Activated naive CD8-positive, alpha-beta T cell treated with anti-CD3 and anti-CD28 coated beads, Interleukin-2, amount 10 ng/mL, durations not matched to agents 7 days and 5 days (primary cell): Measurements from ENCODE around the gene OSTM1. TPM values are rescaled to one million over a fixed set of nuclear protein-coding genes. Genes with fewer than 3 reads are reported as not detected.
"Not testable (repeated sequence)": the region's sequence is repeated elsewhere in the genome, so short reads cannot be mapped to it uniquely, and the experiment has no call there.

Experiments used
- ATAC-seq: fragments of 150-1000 bp; cut with Tn5 transposase; one replicate; pipeline ENCODE4 v1.10.0; 2021; ENCODE audit warnings: low read depth, moderate library complexity
- POLR2A ChIA-PET: fragments of 350-600 bp; sonication (Branson Sonifier 250); formaldehyde crosslinking; loops from one replicate; lab custom pipeline; 2021; ENCODE audit warnings: antibody characterized with exemption; lab: Charles Lee
- DNase-seq: peaks from one replicate; pipeline ENCODE4 v3.0.0; 2021
- H3K27ac Mint-ChIP-seq: one replicate; pipeline ENCODE4 v1.8.0; 2022; ENCODE audit warnings: mild to moderate bottlenecking, mixed read lengths
- H3K27me3 Mint-ChIP-seq: one replicate; pipeline ENCODE4 v1.8.0; 2022; ENCODE audit warnings: mild to moderate bottlenecking, moderate library complexity, mixed read lengths
- H3K36me3 Mint-ChIP-seq: one replicate; pipeline ENCODE4 v1.8.0; 2021; ENCODE audit warnings: mild to moderate bottlenecking, mixed read lengths
- H3K4me1 Mint-ChIP-seq: one replicate; pipeline ENCODE4 v1.8.0; 2021; ENCODE audit warnings: mixed read lengths
- H3K4me3 Mint-ChIP-seq: one replicate; pipeline ENCODE4 v1.8.0; 2022; ENCODE audit warnings: mild to moderate bottlenecking, moderate library complexity, mixed read lengths
- H3K9me3 Mint-ChIP-seq: one replicate; pipeline ENCODE4 v1.8.0; 2021; ENCODE audit warnings: mixed read lengths
- total RNA-seq, 2 experiments: library from RNA; stranded (reverse); gene quantifications; one replicate each; pipeline ENCODE4 v1.2.3, GENCODE V29; 2021

Gene OSTM1
- total RNA-seq, 2 experiments from 2014 or later, result 34.3 to 35.1 TPM

DNA sequence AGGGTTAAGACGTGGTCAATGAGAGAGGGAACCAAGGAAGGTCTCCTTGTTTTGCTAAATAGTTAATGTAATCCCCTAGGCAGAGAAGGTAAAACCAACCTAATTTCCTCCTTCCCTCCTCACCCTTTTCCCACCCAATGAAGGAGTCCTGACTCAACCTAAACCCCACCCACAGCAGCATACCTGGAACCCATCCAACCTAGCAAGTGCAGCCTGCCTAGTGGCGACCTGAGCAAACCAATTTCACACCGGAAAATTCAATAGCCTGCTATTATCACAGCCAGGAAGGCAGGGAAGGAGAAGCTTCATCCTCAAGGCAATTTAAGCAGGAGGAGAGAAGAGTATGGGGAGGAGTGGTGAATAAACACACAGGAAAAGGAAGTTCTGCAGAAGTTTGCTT, 46.9 kb downstream of the OSTM1 start:
- Mint-ChIP-seq H3K4me1 (peaks cover 2% of the 10 kb centered on the region), H3K27ac (no peak overlapping the region), H3K9me3 (no peaks in the 10 kb centered on the region), H3K27me3 (no peaks in the 10 kb centered on the region), H3K36me3 (no peaks in the 10 kb centered on the region), H3K4me3 (no peak overlapping the region)
- ATAC-seq, result no peak
- POLR2A ChIA-PET, result no interaction called here
- DNase-seq, result no peak

DNA sequence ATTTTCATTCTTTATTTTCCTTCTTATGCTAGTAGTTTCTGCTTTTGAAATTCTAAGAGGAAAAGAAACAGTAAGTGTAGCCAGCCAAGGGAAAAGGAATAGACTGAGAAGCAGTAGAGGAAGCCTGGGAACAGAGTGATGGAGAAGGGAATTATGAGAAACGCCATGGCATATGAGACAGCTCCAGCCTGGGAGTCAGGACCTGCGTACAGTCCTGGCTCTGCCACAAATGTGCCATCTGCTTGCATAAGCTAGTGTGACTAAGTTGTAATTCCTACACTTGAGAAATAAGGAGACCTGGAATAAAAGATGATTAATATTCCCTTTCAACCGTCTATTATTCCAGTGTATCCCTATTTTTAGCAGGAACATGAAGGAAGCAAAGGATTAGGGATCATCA, 47.5 kb downstream of the OSTM1 start:
- H3K4me1 Mint-ChIP-seq, result peaks cover 2% of the 10 kb centered on the region
- POLR2A ChIA-PET, result no interaction called here
- no peak for ATAC-seq
- no peaks in the 10 kb centered on the region for H3K9me3 Mint-ChIP-seq
- H3K27me3 Mint-ChIP-seq, result no peaks in the 10 kb centered on the region
- DNase-seq, result no peak
- H3K36me3 Mint-ChIP-seq, result no peaks in the 10 kb centered on the region
- no peak overlapping the region for H3K4me3 Mint-ChIP-seq
- no peak overlapping the region for H3K27ac Mint-ChIP-seq

DNA sequence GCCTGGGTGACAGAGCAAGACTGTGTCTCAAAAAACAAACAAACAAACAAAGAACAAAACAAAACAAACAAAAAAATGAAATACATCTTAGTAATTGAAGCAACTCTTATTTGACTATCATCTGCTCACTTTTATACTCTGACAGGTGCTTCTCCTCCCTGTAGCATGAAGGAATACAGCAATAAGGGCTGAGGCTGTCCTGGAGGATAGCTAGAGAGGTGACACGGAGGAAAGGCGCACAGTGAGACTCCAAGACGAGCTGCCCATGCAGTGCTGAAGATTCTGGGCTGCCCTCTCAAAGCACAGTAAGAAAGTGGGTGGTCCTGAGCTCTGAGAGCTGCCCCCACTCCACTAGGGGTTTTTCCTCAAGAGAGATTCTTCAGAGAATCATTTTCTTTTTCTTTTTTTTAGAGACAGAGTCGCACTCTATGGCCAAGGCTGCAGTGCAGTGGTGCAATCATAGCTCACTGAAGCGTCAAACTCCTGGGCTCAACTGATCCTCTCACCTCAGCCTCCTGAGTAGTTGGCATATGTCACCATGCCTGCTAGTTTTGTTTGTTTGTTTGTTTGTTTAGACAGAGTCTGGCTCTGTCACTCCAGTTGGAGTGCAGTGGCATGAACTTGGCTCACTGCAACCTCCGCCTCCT, 50.0 kb downstream of the OSTM1 start:
- ATAC-seq, result no peak
- no peak overlapping the region for H3K27ac Mint-ChIP-seq

DNA sequence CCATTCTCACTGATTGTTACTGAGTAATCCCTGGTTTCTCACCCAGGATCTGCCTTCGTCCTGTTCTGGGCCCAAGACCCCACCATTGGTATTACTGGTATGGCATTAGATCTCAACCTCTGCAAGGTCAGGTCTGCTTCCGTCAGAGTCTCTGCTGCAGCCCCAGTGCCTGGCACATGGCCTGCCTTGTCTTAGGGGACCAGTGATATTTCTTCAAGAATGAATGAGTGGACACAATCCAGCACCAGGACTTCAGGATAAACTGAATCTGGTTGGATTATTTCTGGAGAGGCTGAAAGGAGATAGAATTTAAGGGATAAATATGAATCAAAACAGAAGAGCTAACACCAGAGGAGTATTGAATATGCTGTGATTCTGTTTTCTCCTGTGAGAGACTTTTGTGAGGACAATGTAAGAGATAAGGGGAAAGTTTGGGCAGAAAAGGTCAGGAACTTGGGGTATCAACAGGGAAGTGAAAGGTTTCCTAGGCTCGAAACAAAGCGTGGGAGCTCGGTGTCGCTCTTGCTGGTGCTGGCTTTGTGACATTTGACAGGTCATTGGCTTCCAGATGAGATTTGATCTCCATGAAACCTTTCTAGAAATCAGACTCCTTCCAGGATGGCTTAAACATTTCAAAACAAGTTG, 53.9 kb downstream of the OSTM1 start:
- no peak overlapping the region for H3K4me3 Mint-ChIP-seq
- no peak for ATAC-seq
- DNase-seq, result no peak
- H3K36me3 Mint-ChIP-seq, result peaks cover 3% of the 10 kb centered on the region
- no peak overlapping the region for H3K27ac Mint-ChIP-seq
- H3K9me3 Mint-ChIP-seq, result peaks cover 9% of the 10 kb centered on the region
- peaks cover 3% of the 10 kb centered on the region for H3K27me3 Mint-ChIP-seq
- POLR2A ChIA-PET, result no interaction called here
- no peaks in the 10 kb centered on the region for H3K4me1 Mint-ChIP-seq

More for the DNA sequence above, 50.0 kb downstream of the OSTM1 start:
- Mint-ChIP-seq H3K4me3 (no peak overlapping the region), H3K27me3 (no peaks in the 10 kb centered on the region), H3K9me3 (no peaks in the 10 kb centered on the region), H3K36me3 (no peaks in the 10 kb centered on the region), H3K4me1 (peaks cover 2% of the 10 kb centered on the region)
- DNase-seq, result no peak
- POLR2A ChIA-PET, result no interaction called here

DNA sequence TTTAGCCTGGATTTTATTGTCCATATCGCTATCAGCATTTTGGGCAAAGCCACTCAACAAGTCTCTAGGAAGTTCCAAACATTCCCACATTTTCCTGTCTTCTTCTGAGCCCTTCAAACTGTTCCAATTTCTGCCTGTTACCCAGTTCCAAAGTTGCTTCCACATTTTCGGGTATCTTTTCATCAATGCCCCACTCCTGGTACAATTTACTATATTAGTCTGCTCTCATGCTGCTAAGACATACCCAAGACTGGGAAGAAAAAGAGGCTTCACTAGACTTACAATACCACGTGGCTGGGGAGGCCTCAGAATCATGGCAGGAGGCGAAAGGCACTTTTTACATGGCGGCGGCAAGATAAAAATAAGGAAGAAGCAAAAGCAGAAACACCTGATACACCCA, 58.3 kb downstream of the OSTM1 start:
- H3K9me3 Mint-ChIP-seq, result peaks cover 13% of the 10 kb centered on the region
- POLR2A ChIA-PET, ATAC-seq, H3K4me1 Mint-ChIP-seq, H3K4me3 Mint-ChIP-seq, DNase-seq, H3K27ac Mint-ChIP-seq, H3K36me3 Mint-ChIP-seq, H3K27me3 Mint-ChIP-seq: not testable (repeated sequence)

DNA sequence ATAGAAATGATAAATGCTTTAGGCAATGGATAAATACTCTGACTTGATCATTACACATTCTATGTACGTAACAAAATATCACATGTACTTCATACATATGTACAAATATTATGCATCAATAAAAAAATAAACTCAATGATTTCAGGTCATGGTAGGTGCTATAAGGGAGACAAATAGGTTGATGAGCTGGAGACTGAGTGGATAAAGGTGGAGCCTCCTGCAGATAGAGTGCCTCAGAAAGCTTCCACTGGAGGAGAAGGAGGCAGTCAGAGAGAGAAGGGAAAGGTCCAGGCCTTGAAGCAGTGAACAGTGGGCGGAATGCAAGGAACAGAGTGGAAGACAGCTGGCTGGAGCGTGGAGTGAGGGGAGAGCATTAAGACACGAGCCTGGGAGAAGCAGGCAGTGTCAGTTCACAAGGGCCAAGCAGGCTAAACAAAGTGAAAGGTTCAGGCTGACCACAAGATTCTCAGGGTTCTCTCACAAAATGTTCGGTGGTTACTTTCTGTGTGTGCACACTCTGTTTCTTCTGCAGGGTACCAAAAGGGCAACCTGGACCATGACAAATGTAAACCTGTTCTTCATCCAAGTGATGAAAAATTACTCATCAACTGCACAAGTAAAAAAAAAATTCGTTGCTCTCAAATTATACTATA, 60.6 kb downstream of the OSTM1 start:
- no peak overlapping the region for H3K27ac Mint-ChIP-seq
- peaks cover 20% of the 10 kb centered on the region for H3K9me3 Mint-ChIP-seq
- POLR2A ChIA-PET, result interaction anchor here (0.6 kb wide), 1 partner anchor 678 kb away, joined by 3 read pairs; no protein-coding TSS in a partner anchor
- DNase-seq (no peak), ATAC-seq (no peak)
- H3K4me3 Mint-ChIP-seq, result no peak overlapping the region
- peaks cover 3% of the 10 kb centered on the region for H3K27me3 Mint-ChIP-seq
- H3K36me3 Mint-ChIP-seq, result peaks cover 4% of the 10 kb centered on the region
- H3K4me1 Mint-ChIP-seq, result no peaks in the 10 kb centered on the region

DNA sequence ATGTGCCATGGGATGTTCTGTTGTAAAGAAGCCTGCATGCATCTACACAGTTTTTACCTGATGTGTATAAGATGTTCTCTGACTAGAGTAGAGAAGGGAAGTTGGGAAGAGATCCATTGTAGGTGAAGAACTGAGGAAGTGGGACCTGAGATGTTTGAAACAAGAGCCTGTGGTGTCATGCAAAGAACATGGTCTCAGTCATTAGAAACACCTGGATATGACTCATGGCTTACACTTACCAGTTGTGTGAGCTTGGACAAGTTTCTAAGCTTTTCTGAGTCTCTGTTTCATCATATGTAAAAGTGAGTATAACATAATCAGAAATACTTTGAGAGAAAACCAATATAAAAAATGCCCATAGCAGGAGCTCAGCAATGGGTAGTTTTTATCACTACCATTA, 64.6 kb downstream of the OSTM1 start:
- Mint-ChIP-seq H3K27ac (no peak overlapping the region), H3K36me3 (peaks cover 1% of the 10 kb centered on the region), H3K9me3 (peaks cover 13% of the 10 kb centered on the region), H3K4me1 (no peaks in the 10 kb centered on the region), H3K27me3 (peaks cover 3% of the 10 kb centered on the region), H3K4me3 (no peak overlapping the region)
- DNase-seq (no peak), ATAC-seq (no peak)
- POLR2A ChIA-PET, result no interaction called here

DNA sequence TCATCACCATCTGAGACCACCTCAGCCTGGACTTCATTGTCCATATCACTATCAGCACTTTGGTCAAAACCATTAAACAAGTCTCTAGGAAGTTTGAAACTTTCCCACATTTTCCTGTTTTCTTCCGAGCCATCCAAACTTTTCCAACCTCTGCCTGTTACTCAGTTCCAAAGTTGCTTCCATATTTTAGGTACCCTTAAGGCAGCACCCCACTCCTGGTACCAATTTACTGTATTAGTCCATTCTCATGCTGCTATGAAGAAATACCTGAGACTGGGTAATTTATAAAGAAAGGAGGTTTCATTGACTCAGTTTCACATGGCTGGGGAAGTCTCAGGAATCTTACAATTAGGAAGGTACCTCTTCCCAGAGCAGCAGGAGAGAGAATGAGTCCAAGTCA, 65.3 kb downstream of the OSTM1 start:
- ATAC-seq, H3K4me3 Mint-ChIP-seq, H3K4me1 Mint-ChIP-seq, POLR2A ChIA-PET, H3K27me3 Mint-ChIP-seq, H3K36me3 Mint-ChIP-seq, DNase-seq, H3K27ac Mint-ChIP-seq: not testable (repeated sequence)
- peaks cover 11% of the 10 kb centered on the region for H3K9me3 Mint-ChIP-seq

DNA sequence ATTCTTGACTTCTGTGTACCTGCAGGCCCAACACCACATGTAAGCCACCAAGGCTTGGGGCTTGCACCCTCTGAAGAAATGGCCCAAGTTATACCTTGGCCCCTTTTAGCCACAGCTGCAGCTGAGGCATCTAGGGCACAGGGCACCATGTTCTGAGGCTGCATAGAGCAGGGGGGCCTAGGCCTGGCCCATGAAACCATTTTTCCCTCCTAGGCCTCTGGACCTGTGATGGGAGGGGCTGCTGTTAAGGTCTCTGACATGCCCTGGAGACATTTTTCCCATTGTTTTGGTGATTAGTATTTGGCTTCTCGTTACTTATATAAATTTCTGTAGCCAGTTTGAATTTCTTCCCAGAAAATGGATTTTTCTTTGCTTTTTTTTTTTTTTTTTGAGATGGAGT, 66.2 kb downstream of the OSTM1 start:
- ATAC-seq (no peak), DNase-seq (no peak)
- Mint-ChIP-seq H3K4me3 (no peak overlapping the region), H3K27ac (no peak overlapping the region), H3K9me3 (peaks cover 11% of the 10 kb centered on the region), H3K4me1 (no peaks in the 10 kb centered on the region), H3K36me3 (peaks cover 1% of the 10 kb centered on the region), H3K27me3 (no peaks in the 10 kb centered on the region)
- POLR2A ChIA-PET, result no interaction called here

DNA sequence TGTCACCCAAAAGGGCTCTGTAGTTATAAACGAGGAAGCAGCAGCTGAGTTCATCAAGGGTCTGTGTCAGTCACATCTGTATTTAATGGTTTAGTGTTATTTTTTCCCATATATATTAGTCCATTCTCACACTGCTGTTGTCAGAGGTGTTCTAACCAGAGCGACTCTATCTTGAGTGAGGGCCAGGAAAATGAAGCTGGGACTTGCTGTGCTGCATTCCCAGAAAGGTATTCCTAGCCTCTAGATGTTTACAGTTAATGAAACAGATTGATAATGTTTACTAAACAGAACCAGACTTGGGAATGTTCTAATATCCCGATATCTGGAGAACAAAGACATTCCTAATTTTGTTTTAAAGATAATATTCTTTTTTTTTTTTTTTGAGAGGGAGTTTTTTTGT, 68.6 kb downstream of the OSTM1 start:
- DNase-seq, result no peak
- no peaks in the 10 kb centered on the region for H3K4me1 Mint-ChIP-seq
- no peaks in the 10 kb centered on the region for H3K27me3 Mint-ChIP-seq
- H3K4me3 Mint-ChIP-seq, result no peak overlapping the region
- no peak overlapping the region for H3K27ac Mint-ChIP-seq
- POLR2A ChIA-PET, result no interaction called here
- ATAC-seq, result no peak
- H3K36me3 Mint-ChIP-seq, result peaks cover 1% of the 10 kb centered on the region
- peaks cover 9% of the 10 kb centered on the region for H3K9me3 Mint-ChIP-seq

DNA sequence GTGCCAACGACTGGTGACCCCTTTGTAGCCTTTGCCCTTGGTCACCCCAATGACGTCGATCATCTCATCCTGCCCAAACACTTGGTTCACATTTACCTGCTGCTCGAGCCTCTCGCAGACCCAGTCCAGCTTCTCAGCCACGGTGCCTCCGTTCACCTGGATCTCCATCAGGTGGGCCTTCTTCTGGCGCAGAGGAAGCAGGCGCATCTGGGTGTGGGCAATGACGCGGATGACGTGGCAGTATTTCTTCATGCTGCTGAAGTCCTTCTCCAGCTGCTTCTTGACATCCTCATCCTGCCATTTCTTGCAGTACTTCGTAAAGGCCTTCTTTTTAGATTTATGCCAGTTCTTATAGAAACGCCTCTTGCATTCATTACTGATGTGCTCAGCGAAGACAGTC, 69.7 kb downstream of the OSTM1 start:
- no peaks in the 10 kb centered on the region for H3K27me3 Mint-ChIP-seq
- peaks cover 1% of the 10 kb centered on the region for H3K36me3 Mint-ChIP-seq
- H3K9me3 Mint-ChIP-seq, result peaks cover 8% of the 10 kb centered on the region
- no peaks in the 10 kb centered on the region for H3K4me1 Mint-ChIP-seq
- DNase-seq (no peak), ATAC-seq (no peak)
- H3K4me3 Mint-ChIP-seq, result no peak overlapping the region
- POLR2A ChIA-PET, result no interaction called here
- no peak overlapping the region for H3K27ac Mint-ChIP-seq

DNA sequence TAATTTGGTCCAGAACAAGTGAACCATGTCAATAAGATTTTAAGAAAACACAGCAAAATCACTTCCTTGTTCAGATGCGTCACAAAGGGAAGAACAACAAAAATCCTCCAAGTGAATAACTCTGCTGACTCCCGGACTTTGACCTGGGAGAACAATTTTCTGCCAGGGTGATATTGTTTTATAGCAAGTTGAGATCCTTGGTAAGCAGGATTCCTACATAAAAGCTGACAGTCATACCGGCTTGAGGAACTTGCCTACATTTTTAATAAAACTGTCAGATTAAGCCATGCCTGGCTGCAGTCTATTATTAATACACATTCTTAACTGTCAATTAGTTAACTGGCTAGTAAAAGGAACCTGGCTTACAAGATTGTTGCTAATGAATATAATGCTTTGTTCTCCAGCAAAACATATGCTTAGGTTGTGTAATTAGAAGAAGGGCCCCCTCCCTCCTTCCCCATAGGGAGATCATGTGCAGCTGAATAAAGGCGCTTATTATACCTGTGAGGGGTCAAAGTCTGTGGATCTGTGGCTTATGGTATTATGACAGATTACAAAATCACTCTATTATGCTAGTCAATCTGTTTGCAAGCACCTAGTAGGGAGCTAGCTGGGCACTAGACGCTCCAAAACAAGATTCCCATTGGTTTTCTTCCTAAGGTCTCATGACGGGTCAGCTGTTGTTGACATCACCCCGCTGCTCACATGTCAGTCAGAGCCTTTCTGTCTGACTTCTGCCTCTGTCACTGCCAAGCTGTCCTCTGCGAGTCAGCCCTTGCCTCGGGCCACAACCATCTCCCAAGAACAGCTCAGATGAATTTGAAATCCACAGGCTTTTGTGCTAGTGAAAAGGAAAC, 71.9 kb downstream of the OSTM1 start:
- Mint-ChIP-seq H3K27me3 (no peaks in the 10 kb centered on the region), H3K9me3 (peaks cover 2% of the 10 kb centered on the region), H3K36me3 (no peaks in the 10 kb centered on the region), H3K27ac (no peak overlapping the region), H3K4me3 (no peak overlapping the region), H3K4me1 (no peaks in the 10 kb centered on the region)
- POLR2A ChIA-PET, result no interaction called here
- ATAC-seq (no peak), DNase-seq (no peak)

DNA sequence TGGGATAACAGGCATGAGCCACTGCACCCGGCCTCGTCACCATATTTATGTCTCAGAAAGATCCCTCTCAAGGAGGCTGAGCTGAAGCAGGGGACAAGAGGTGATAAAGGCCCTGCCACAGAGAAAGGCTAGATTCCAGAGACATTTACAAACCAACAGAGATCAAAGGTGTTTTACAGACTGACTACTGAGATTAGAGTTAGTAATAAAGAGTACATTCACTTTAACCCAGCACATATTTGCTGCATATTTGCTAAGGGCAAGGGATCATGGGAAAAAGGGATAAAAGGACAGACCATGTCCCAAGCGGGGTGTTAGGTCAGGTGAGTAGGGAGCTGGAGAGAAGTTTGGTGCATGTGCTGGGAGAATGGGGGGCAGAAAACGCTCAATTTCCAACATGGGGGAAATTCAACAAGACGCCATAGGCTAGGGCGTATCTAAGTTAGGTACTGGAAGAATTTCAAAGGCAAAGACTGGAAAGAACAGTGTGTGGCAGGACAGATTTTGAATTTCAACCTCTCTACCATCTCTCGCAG, 72.8 kb downstream of the OSTM1 start:
- no peak overlapping the region for H3K4me3 Mint-ChIP-seq
- ATAC-seq (no peak), DNase-seq (no peak)
- H3K4me1 Mint-ChIP-seq, result no peaks in the 10 kb centered on the region
- H3K9me3 Mint-ChIP-seq, result peaks cover 2% of the 10 kb centered on the region
- H3K36me3 Mint-ChIP-seq, result no peaks in the 10 kb centered on the region
- no peaks in the 10 kb centered on the region for H3K27me3 Mint-ChIP-seq
- POLR2A ChIA-PET, result no interaction called here
- no peak overlapping the region for H3K27ac Mint-ChIP-seq
